Endothelial cell of umbilical vein (primary cell): ENCODE data around the gene PLEKHG3.

Experiments
- CTCF ChIP-seq, 2 donors: IDR thresholded peaks; 1 replicate in 1 of 2; 2 replicates in 1 of 2; pipeline ENCODE4 v1.5.1; 2011; ENCODE audit warnings: low read length in 2 of 2, mild to moderate bottlenecking in 2 of 2, moderate library complexity in 2 of 2, control low read depth in 1 of 2, inconsistent platforms in 1 of 2, low read depth in 1 of 2; ENCODE audit not compliant: insufficient read depth in 1 of 2; ENCODE audit errors: extremely low read depth in 1 of 2
- EZH2 ChIP-seq: IDR thresholded peaks from 2 replicates; pipeline ENCODE4 v1.6.1; 2012; ENCODE audit warnings: borderline replicate concordance, low read depth, mild to moderate bottlenecking, moderate library complexity, low read length, inconsistent platforms; ENCODE audit not compliant: severe bottlenecking
- FOS ChIP-seq: IDR thresholded peaks from 2 replicates; pipeline ENCODE4 v1.6.1; 2011; ENCODE audit warnings: mild to moderate bottlenecking, low read length, moderate library complexity, borderline replicate concordance; ENCODE audit not compliant: insufficient read depth
- GATA2 ChIP-seq: IDR thresholded peaks from 2 replicates; pipeline ENCODE4 v1.7.0; 2011; ENCODE audit warnings: low read depth, mild to moderate bottlenecking, moderate library complexity, mixed read lengths, low read length; ENCODE audit not compliant: insufficient read length, insufficient read depth
- JUN ChIP-seq: IDR thresholded peaks from 2 replicates; pipeline ENCODE4 v1.6.1; 2011; ENCODE audit warnings: borderline replicate concordance, low read depth; ENCODE audit not compliant: insufficient read length, insufficient read depth
- MAX ChIP-seq: IDR thresholded peaks from 2 replicates; pipeline ENCODE4 v1.6.1; 2011; ENCODE audit not compliant: insufficient read depth, insufficient read length
- MYC ChIP-seq: IDR thresholded peaks from one replicate; pipeline ENCODE4 v1.6.1; 2011; ENCODE audit warnings: mild to moderate bottlenecking, low read depth, low read length
- POLR2A ChIP-seq: IDR thresholded peaks from 2 replicates; pipeline ENCODE4 v1.6.1; 2012; ENCODE audit warnings: low read depth, mild to moderate bottlenecking, control low read depth, low read length
- POLR2AphosphoS5 ChIP-seq: IDR thresholded peaks from 2 replicates; pipeline ENCODE4 v1.6.1; 2012; ENCODE audit warnings: low read depth, mild to moderate bottlenecking, control low read depth, low read length, moderate library complexity; ENCODE audit not compliant: insufficient read depth

GRCh38 chr14:64752909-64753308 lies 48.7 kb downstream of the PLEKHG3 start:
- no peak for TF ChIP-seq EZH2
- TF ChIP-seq POLR2AphosphoS5, result no peak
- TF ChIP-seq CTCF (IDR thresholded peaks at IDR 0.05; ENCODE audit: extremely low read depth in 1 of 2, insufficient read depth in 1 of 2, low read depth in 1 of 2, low read length in 2 of 2), result no peak
- TF ChIP-seq MAX, result no peak
- TF ChIP-seq JUN, result no peak
- TF ChIP-seq POLR2A, result no peak
- TF ChIP-seq GATA2, result no peak
- no peak for TF ChIP-seq FOS
- no peak for TF ChIP-seq MYC
